ENCODE data around the gene MACROD2. TPM values are rescaled to one million over a fixed set of nuclear protein-coding genes. Genes with fewer than 3 reads are reported as not detected.

MACROD2 gene
- total RNA-seq, 1 donor from 2014 or later = not detected

DNA sequence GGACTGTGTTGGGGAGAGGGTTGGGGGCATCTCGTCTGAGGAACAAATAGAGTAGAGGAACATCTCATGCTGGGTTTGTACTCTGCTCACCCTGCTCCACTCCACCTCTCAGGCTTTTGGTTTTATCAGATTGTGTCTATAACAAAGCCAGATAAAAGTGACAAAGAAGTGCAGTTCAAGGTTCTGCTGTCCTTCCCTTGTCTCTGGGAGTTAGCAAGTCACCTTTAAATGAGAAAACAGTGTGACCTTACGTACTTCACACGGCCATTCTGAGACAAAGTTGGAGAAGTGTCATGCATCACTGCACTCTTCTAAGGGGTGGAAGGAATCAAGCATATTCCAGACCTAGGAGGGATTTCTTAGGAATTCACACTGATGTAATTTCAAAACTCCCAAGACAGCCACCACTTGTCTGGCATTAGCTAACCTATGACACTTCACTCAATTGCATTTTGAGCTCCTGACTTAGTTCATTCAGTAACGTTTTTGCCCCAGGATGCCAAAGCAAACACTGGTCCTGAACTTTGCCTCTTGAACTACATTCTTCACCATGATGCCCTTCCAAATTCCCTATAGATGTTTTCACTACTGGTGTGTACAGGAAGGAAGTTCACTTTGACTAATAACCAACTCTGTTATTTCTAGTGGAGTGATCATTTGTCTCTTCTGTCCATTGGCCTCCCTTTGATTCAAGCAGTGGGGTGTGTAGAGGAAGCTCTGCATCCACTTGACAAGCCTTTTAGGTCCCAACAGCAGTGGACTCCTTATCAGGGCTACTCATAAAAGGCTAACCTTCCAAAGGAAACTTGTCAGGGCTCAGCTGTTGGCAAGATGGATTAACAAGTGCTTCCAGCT, 989.7 kb downstream of the MACROD2 start:
- Mint-ChIP-seq H3K9me3 (peaks cover 42% of the 10 kb centered on the region), H3K27ac (no peak overlapping the region), H3K4me1 (ENCODE audit: low read depth) (no peaks in the 10 kb centered on the region), H3K4me3 (ENCODE audit: low read depth) (no peak overlapping the region), H3K36me3 (ENCODE audit: low read depth) (no peaks in the 10 kb centered on the region), H3K27me3 (ENCODE audit: low read depth) (no peaks in the 10 kb centered on the region)
- DNase-seq (ENCODE audit: low spot score) = no peak
- intact Hi-C loops (cut with micrococcal nuclease) = no loop called here

DNA sequence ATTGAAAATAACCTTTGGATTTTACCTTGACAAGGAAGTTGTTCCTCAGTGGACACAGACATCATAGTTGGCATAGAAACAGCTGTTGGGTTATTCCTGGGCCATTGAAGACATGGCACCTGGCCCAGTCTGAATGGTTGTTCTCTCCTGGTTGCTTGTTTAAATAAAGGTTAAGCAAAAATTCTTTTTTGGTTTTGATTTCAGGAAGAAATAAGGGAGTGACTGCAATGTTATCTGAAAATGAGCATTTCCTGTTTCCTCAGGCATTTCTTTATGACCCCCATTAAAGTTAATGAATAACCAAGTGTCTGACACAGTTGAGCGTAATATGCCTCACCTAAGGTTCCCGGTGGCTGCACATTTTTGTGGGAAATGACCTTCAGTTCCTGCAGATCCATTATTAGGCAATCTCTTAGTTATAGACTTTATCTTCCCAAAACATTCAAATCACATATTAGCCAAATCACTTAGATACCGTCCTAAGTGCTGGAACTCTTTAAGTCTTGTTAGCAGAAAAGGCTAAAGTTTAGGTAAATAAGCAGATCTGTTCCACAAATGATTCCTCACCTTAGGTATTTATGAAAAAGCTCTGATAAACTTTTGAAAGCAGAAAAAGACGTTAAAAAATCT, 990.8 kb downstream of the MACROD2 start:
- Mint-ChIP-seq H3K9me3 (peaks cover 32% of the 10 kb centered on the region), H3K4me3 (ENCODE audit: low read depth) (no peak overlapping the region), H3K27me3 (ENCODE audit: low read depth) (no peaks in the 10 kb centered on the region), H3K36me3 (ENCODE audit: low read depth) (no peaks in the 10 kb centered on the region), H3K4me1 (ENCODE audit: low read depth) (no peaks in the 10 kb centered on the region), H3K27ac (no peak overlapping the region)
- DNase-seq (ENCODE audit: low spot score) = no peak
- intact Hi-C loops (cut with micrococcal nuclease) = no loop called here

DNA sequence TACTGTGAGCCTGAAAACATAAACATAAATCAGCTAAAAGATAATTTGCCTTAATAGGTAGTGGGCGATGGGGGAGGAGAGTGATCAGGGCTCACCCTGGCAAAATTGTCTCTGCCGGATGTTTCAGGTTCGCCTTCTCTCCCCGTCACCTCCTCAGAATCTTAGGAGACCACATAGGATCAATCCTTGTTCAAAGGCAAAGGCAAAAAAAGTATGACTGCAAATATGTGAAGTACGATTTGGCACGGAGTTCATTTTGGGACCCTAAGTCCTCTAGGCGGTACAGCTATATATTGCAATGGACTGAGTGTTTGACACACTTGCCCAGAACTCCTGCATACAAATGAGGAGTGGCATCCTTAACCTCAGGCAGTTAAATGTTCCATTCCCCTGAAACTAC, 991.3 kb downstream of the MACROD2 start:
- Mint-ChIP-seq H3K36me3 (ENCODE audit: low read depth) (no peaks in the 10 kb centered on the region), H3K9me3 (peaks cover 32% of the 10 kb centered on the region), H3K27me3 (ENCODE audit: low read depth) (no peaks in the 10 kb centered on the region), H3K4me3 (ENCODE audit: low read depth) (no peak overlapping the region), H3K4me1 (ENCODE audit: low read depth) (no peaks in the 10 kb centered on the region), H3K27ac (no peak overlapping the region)
- intact Hi-C loops (cut with micrococcal nuclease) = no loop called here
- no peak for DNase-seq (ENCODE audit: low spot score)

DNA sequence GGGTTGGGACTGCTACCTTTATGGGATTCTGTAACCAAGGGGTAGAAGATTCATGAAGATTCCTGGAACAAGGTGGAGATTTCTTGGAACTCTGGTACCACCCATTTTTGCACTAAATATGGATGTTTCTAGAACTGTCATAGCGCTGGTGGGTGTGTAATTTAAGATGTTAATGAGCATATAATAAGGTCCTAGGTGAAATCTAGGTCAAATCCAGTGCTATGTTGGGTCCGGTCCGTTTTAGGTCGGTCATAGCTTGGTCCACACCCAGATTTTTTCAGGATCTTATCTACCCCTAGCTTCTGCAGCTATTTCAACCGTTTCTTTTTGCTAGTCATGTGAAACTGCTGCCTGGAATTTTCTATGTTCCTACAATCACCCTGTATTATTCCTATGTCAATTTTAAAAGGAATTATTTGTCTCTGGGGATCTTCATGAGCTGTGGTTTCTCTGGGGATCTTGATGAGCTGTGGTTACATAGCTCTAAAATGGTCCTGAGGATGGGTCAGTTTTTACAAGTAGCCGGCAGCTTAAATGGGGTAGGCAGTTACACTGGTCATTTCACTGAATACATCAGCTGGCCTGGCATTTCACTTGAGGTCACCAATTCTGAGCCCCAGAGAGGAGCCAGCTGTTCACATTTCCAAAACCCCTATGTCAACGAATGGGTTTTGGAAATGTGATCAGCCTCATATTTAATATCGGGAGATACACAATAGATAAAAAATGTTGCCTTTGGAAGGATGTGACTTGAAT, 994.4 kb downstream of the MACROD2 start:
- H3K36me3 Mint-ChIP-seq (ENCODE audit: low read depth) = no peaks in the 10 kb centered on the region
- intact Hi-C loops (cut with micrococcal nuclease) = no loop called here
- no peak overlapping the region for H3K4me3 Mint-ChIP-seq (ENCODE audit: low read depth)
- no peaks in the 10 kb centered on the region for H3K4me1 Mint-ChIP-seq (ENCODE audit: low read depth)
- DNase-seq (ENCODE audit: low spot score) = no peak
- peaks cover 19% of the 10 kb centered on the region for H3K9me3 Mint-ChIP-seq
- no peaks in the 10 kb centered on the region for H3K27me3 Mint-ChIP-seq (ENCODE audit: low read depth)
- no peak overlapping the region for H3K27ac Mint-ChIP-seq

DNA sequence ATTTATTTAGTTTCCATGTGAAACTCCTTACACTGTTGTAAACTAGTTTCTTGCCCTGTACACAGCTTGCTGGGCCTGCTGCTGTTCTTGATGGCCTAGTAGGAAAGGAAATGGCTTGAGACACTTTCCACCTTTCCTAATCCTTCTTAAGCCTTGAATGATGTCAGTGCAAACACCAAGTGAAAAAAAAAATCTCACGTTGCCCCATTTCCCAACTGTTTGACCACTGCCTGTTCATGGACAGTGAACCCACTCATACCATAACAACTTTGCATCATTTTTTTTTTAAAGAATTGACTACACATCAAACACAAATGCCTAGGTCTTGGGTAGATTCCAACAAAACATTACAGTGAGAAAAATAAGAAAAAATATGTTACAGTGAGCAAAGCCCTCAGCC, 995.7 kb downstream of the MACROD2 start:
- Mint-ChIP-seq H3K27me3 (ENCODE audit: low read depth) (no peaks in the 10 kb centered on the region), H3K27ac (no peak overlapping the region), H3K4me3 (ENCODE audit: low read depth) (no peak overlapping the region), H3K9me3 (peaks cover 22% of the 10 kb centered on the region), H3K36me3 (ENCODE audit: low read depth) (no peaks in the 10 kb centered on the region), H3K4me1 (ENCODE audit: low read depth) (no peaks in the 10 kb centered on the region)
- intact Hi-C loops (cut with micrococcal nuclease) = no loop called here
- no peak for DNase-seq (ENCODE audit: low spot score)

DNA sequence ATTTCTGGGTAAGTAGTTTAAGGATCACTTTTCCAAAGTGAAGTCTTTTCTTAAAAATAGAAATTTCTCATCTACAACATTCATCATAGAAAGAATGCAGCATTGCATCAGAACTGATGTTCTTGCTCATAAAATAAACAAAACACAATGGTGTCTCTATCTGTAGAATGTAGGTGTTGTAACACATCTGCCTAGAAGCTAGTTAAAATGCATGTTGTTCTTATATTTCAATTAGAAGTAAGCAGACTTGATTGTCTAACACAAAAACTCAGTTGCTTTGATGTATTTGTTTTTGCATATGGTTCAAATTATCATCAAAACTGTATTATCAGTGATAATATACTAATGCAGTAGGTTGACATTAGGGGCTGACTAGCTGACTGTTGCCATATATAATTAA, 996.8 kb downstream of the MACROD2 start:
- no peaks in the 10 kb centered on the region for H3K36me3 Mint-ChIP-seq (ENCODE audit: low read depth)
- intact Hi-C loops (cut with micrococcal nuclease) = no loop called here
- H3K27me3 Mint-ChIP-seq (ENCODE audit: low read depth) = no peaks in the 10 kb centered on the region

DNA sequence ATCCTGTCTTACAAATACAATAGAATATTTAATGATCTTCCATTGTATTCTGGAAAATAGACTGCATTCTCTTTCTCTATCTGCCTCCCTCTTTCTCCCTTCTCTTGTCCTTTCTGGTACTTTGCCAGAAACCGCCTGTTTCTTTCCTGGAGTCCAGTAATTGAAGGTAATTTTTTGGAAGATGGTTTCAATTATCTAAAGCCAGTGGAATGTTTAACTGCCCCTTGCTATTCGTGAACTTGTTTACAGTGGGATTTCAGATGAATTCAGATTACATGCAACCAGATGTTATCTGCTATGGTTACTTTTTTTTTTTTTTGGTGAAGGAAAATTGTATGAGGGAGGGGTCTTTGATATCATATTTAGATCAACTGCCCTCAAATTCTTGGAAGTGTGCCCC, 997.6 kb downstream of the MACROD2 start:
- intact Hi-C loops (cut with micrococcal nuclease) = no loop called here
- H3K9me3 Mint-ChIP-seq = peaks cover 26% of the 10 kb centered on the region

More for the DNA sequence above, 996.8 kb downstream of the MACROD2 start:
- H3K27ac Mint-ChIP-seq = no peak overlapping the region
- no peak overlapping the region for H3K4me3 Mint-ChIP-seq (ENCODE audit: low read depth)
- DNase-seq (ENCODE audit: low spot score) = no peak
- no peaks in the 10 kb centered on the region for H3K4me1 Mint-ChIP-seq (ENCODE audit: low read depth)
- peaks cover 26% of the 10 kb centered on the region for H3K9me3 Mint-ChIP-seq

DNA sequence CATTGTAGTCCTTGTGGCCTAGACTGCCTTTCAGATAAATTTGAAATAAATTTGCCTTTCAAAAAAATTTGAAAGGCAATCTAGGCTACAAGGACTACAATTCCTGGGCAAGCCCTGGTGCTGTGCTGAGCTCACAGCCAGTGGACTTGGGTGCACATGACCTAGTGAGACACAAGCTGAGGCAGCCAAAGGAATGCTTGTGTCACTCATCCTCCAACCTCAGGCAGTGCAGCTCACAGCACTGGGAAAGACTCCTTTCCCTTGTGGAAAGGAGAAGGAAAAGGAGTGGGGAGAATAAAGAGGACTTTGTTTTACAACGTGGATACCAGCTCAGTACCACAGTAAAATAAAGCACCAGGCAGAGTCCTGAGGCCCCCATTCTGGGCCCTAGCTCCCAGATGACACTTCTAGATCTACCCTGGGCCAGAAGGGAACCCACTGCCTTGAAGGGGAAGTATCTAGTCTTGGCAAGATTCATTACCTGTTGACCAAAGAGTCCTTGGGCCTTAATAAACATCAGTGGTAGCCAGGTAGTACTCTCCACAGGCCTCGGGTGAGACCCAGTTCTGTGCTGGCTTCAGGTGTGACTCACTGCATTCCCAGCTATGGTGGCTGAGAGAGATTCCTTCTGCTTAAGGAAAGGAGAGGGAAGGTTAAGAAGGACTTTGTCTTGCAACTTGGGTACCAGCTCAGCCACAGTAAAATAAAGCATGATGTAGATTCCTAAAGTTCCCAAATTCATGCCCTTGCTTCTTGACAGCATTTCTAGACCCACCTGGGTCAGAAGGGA, 1001.8 kb downstream of the MACROD2 start:
- no peaks in the 10 kb centered on the region for H3K4me1 Mint-ChIP-seq (ENCODE audit: low read depth)
- no peak overlapping the region for H3K4me3 Mint-ChIP-seq (ENCODE audit: low read depth)
- peaks cover 30% of the 10 kb centered on the region for H3K9me3 Mint-ChIP-seq
- intact Hi-C loops (cut with micrococcal nuclease) = no loop called here
- DNase-seq (ENCODE audit: low spot score) = no peak
- H3K27ac Mint-ChIP-seq = no peak overlapping the region
- no peaks in the 10 kb centered on the region for H3K27me3 Mint-ChIP-seq (ENCODE audit: low read depth)
- no peaks in the 10 kb centered on the region for H3K36me3 Mint-ChIP-seq (ENCODE audit: low read depth)

More for the DNA sequence above, 997.6 kb downstream of the MACROD2 start:
- no peaks in the 10 kb centered on the region for H3K36me3 Mint-ChIP-seq (ENCODE audit: low read depth)
- DNase-seq (ENCODE audit: low spot score) = no peak
- H3K4me1 Mint-ChIP-seq (ENCODE audit: low read depth) = no peaks in the 10 kb centered on the region
- H3K4me3 Mint-ChIP-seq (ENCODE audit: low read depth) = no peak overlapping the region
- H3K27me3 Mint-ChIP-seq (ENCODE audit: low read depth) = no peaks in the 10 kb centered on the region
- no peak overlapping the region for H3K27ac Mint-ChIP-seq

DNA sequence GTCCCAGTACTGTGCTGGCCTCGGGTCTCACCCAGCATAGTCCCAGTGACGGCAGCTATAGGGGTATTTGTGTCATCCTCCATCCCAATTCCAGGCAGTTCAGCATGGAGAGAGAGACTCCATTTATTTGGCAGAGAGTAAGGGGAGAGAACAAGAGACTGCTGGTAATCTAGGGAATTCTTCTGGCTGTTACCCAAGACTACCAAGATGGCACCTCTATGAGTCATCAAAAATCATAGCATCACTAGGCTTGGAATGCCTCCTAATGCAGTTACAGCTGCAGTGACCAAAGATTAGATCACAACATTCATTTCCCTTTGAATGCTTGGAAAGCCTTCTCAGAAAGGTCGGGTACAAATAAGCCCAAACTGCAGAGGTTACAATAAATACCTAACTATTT, 1002.5 kb downstream of the MACROD2 start:
- Mint-ChIP-seq H3K36me3 (ENCODE audit: low read depth) (no peaks in the 10 kb centered on the region), H3K27ac (no peak overlapping the region), H3K4me3 (ENCODE audit: low read depth) (no peak overlapping the region), H3K4me1 (ENCODE audit: low read depth) (no peaks in the 10 kb centered on the region), H3K27me3 (ENCODE audit: low read depth) (no peaks in the 10 kb centered on the region), H3K9me3 (peaks cover 34% of the 10 kb centered on the region)
- no peak for DNase-seq (ENCODE audit: low spot score)
- intact Hi-C loops (cut with micrococcal nuclease) = no loop called here

DNA sequence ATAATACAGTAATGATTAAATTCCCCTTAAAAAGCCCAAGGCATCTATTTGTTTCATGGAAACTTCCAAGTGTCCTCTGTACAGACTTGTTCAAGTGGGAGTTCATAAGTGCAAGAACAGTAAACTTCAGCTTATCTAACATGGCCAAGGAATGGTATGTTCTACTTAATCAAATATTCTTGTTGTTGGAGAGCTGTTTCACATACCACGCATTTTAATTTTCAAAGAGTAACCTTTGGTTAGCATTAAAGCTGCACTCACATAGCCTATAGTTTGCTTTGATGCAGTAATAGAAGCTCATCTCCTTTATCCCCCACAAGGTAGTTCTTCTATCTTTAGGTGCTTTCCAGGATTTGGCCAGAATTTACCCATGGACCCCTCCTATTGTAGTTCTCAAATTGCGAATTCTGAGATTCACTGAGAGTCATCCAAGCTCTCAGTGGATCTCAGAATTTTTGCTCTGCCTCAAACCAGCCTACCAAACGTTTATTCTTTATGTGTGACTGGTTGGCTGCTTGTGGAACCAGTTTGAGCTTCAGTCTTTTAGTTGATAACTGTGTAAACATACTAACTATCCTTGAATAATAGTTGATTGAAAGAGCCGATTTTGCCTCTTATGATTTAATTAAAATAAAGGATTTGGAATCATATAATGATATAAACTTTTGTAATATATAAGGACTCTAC, 1010.1 kb downstream of the MACROD2 start:
- H3K36me3 Mint-ChIP-seq (ENCODE audit: low read depth) = no peaks in the 10 kb centered on the region
- no peak overlapping the region for H3K4me3 Mint-ChIP-seq (ENCODE audit: low read depth)
- no peaks in the 10 kb centered on the region for H3K4me1 Mint-ChIP-seq (ENCODE audit: low read depth)
- H3K9me3 Mint-ChIP-seq = peaks cover 15% of the 10 kb centered on the region
- no peak for DNase-seq (ENCODE audit: low spot score)
- no peaks in the 10 kb centered on the region for H3K27me3 Mint-ChIP-seq (ENCODE audit: low read depth)
- no peak overlapping the region for H3K27ac Mint-ChIP-seq
- intact Hi-C loops (cut with micrococcal nuclease) = no loop called here

DNA sequence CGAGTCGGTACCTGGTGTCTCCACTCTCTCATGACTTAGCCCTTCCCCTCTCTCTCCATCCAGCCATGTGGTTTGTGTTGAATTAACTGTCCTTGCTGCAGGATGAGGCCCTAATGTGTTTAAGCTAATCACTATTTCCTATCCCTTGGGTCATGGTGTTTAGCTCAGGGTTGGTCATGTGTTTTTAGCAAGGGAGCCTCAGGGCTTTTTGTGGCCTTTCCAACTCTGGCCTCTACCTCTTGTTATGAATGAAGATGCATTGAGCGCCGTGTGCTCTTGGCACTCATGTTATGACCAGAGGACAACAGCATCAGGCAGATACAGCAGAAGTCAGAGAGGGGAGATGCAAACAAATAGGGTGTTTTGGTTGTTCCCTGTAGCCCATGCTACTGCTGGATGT, 1016.3 kb downstream of the MACROD2 start:
- H3K4me1 Mint-ChIP-seq (ENCODE audit: low read depth) = no peaks in the 10 kb centered on the region
- DNase-seq (ENCODE audit: low spot score) = no peak
- H3K27me3 Mint-ChIP-seq (ENCODE audit: low read depth) = no peaks in the 10 kb centered on the region
- peaks cover 20% of the 10 kb centered on the region for H3K9me3 Mint-ChIP-seq
- H3K36me3 Mint-ChIP-seq (ENCODE audit: low read depth) = no peaks in the 10 kb centered on the region
- no peak overlapping the region for H3K4me3 Mint-ChIP-seq (ENCODE audit: low read depth)
- H3K27ac Mint-ChIP-seq = no peak overlapping the region
- intact Hi-C loops (cut with micrococcal nuclease) = no loop called here

DNA sequence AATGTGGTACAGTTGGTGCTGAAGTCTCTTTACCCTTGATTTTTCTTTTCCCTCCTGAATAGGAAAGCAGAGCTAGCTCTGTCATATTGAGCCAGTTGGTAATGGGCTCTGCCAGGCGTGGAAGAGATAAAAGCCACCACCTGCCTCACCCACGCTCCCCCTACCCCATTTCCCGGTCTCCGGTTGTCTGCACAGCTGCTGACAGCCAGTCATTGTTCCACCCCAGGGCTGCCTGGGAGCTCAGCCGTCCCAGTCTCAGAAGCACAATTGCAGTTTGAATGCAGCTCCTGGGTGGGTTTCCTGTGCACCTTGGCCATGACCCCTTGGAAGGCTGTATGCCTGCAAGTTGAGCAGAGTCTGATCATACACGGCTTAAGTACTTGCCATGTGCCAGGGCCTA, 1017.2 kb downstream of the MACROD2 start:
- Mint-ChIP-seq H3K4me3 (ENCODE audit: low read depth) (no peak overlapping the region), H3K27me3 (ENCODE audit: low read depth) (no peaks in the 10 kb centered on the region), H3K36me3 (ENCODE audit: low read depth) (no peaks in the 10 kb centered on the region), H3K27ac (no peak overlapping the region), H3K4me1 (ENCODE audit: low read depth) (no peaks in the 10 kb centered on the region), H3K9me3 (peaks cover 23% of the 10 kb centered on the region)
- DNase-seq (ENCODE audit: low spot score) = no peak
- intact Hi-C loops (cut with micrococcal nuclease) = no loop called here

Measured in activated T-helper 2 cell treated with anti-CD3 and anti-CD28 coated beads, Interferon-gamma antibody, Interleukin-2, Interleukin-4, amounts not matched to agents 10 μg/mL and 5 μg/mL and 100 μg/mL, durations not matched to agents 14 hours and 24 hours and 36 hours (primary cell).